ENCODE data around the gene QSOX2. TPM values are rescaled to one million over a fixed set of nuclear protein-coding genes. Genes with fewer than 3 reads are reported as not detected.

The QSOX2 gene
- total RNA-seq, 1 experiment from 2014 or later, result 40.0 TPM

DNA sequence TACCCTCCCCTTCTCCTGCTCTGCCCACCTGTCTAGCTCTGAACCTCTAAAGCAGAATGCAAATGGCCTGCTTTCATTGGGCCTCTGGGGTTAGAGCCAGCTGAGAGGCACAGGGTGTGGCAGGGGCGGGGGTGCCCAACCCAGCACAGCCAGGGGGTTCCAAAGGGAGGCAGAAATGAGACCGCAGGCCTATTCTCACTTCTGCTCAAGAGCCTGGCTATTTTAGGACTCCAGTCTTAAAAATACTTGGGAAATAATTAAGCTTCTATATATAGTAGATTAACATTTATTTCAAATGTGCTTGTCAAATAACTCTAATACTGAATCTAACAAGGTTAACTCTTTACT, 5.7 kb downstream of the QSOX2 start:
- no peak for ATAC-seq
- DNase-seq (ENCODE audit: low read depth, low spot score), result no peak
- POLR2A ChIA-PET, result no interaction called here
- TF ChIP-seq, protein P1, sequence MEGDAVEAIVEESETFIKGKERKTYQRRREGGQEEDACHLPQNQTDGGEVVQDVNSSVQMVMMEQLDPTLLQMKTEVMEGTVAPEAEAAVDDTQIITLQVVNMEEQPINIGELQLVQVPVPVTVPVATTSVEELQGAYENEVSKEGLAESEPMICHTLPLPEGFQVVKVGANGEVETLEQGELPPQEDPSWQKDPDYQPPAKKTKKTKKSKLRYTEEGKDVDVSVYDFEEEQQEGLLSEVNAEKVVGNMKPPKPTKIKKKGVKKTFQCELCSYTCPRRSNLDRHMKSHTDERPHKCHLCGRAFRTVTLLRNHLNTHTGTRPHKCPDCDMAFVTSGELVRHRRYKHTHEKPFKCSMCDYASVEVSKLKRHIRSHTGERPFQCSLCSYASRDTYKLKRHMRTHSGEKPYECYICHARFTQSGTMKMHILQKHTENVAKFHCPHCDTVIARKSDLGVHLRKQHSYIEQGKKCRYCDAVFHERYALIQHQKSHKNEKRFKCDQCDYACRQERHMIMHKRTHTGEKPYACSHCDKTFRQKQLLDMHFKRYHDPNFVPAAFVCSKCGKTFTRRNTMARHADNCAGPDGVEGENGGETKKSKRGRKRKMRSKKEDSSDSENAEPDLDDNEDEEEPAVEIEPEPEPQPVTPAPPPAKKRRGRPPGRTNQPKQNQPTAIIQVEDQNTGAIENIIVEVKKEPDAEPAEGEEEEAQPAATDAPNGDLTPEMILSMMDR (IDR thresholded peaks at IDR 0.05), result no peak
- no peak for TF ChIP-seq TCF7L2 (IDR thresholded peaks at IDR 0.05; ENCODE audit: low read depth, low read length)
- TF ChIP-seq, protein P2, sequence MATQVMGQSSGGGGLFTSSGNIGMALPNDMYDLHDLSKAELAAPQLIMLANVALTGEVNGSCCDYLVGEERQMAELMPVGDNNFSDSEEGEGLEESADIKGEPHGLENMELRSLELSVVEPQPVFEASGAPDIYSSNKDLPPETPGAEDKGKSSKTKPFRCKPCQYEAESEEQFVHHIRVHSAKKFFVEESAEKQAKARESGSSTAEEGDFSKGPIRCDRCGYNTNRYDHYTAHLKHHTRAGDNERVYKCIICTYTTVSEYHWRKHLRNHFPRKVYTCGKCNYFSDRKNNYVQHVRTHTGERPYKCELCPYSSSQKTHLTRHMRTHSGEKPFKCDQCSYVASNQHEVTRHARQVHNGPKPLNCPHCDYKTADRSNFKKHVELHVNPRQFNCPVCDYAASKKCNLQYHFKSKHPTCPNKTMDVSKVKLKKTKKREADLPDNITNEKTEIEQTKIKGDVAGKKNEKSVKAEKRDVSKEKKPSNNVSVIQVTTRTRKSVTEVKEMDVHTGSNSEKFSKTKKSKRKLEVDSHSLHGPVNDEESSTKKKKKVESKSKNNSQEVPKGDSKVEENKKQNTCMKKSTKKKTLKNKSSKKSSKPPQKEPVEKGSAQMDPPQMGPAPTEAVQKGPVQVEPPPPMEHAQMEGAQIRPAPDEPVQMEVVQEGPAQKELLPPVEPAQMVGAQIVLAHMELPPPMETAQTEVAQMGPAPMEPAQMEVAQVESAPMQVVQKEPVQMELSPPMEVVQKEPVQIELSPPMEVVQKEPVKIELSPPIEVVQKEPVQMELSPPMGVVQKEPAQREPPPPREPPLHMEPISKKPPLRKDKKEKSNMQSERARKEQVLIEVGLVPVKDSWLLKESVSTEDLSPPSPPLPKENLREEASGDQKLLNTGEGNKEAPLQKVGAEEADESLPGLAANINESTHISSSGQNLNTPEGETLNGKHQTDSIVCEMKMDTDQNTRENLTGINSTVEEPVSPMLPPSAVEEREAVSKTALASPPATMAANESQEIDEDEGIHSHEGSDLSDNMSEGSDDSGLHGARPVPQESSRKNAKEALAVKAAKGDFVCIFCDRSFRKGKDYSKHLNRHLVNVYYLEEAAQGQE (IDR thresholded peaks at IDR 0.05; ENCODE audit: insufficient read depth in 1 of 2, low read depth in 2 of 2, low read length in 1 of 2), result no peak
- TF ChIP-seq POLR2AphosphoS5 (IDR thresholded peaks at IDR 0.05; ENCODE audit: low read depth, low read length), result no peak
- no peak for TF ChIP-seq SIN3A (IDR thresholded peaks at IDR 0.05; ENCODE audit: borderline replicate concordance, insufficient read depth, low read depth, low read length)
- H3K36me3 ChIP-seq (ENCODE audit: control insufficient read depth, insufficient read depth, low read length), result peaks cover under 1% of the 10 kb centered on the region; the same call in 1 of the 2 replicates
- H3K27ac ChIP-seq (ENCODE audit: low read length), result no peak overlapping the region
- CTCF ChIA-PET, result no interaction called here
- intact Hi-C loops (cut with micrococcal nuclease; ENCODE audit: unreplicated experiment), result no loop called here
- H3K27me3 ChIP-seq (ENCODE audit: control insufficient read depth, insufficient read depth, low read length), result no peaks in the 10 kb centered on the region
- peaks cover 12% of the 10 kb centered on the region for H3K4me1 ChIP-seq (ENCODE audit: control insufficient read depth, insufficient read depth, low read length)
- no peak overlapping the region for H3K4me3 ChIP-seq (ENCODE audit: low read depth in 2 of 2, low read length in 2 of 2)
- H3K9me3 ChIP-seq (ENCODE audit: control insufficient read depth, insufficient read depth, low read depth, low read length), result no peaks in the 10 kb centered on the region
- no TSS peak for BruUV-seq (replicated peaks)
- in situ Hi-C loops (cut with HindIII; ENCODE audit: low pct_unique_long_range_greater_than_20kb, low sequenced_read_pairs), result no loop called here

DNA sequence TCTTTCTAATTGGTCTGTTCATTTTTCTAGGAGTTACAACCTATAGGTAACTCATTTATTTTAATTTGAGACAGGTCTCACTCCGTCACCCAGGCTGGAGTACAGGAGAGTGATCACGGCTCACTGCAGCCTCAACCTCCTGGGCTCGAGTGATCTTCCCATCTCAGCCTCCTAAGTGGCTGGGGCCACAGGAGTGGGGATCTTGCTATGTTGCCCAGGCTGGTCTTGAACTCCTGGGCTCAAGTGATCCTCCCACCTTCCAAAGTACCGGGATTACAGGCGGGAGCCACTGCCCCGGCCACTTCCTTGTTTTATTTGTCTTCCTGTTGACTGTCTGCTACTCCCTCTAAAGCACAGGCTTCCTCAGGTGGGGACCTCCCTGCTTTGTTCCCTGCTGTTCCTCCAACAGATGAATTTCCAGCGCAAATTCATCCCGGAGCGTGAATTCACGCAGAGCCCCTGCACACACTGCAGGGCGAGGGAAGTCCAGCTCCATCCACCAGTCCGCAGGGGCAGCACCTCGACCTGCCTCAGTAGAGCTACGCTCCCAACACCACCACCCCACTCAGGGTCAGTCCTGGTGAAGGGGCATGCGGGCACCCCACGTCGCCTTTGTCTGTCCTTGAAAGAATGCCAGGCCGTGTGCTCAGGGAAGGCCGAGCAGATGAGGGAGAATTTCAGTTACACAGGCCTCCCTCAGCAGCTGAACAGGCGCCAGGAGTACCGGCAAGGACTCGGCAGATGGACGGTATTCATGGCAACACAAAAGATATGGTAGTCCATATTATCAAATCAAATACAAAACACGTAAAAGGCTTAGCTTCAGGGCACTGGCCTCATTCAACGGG, 6.3 kb downstream of the QSOX2 start:
- no TSS peak for BruUV-seq (replicated peaks)
- no peak overlapping the region for H3K4me3 ChIP-seq (ENCODE audit: low read depth in 2 of 2, low read length in 2 of 2)
- H3K9me3 ChIP-seq (ENCODE audit: control insufficient read depth, insufficient read depth, low read depth, low read length), result no peaks in the 10 kb centered on the region
- peaks cover 7% of the 10 kb centered on the region for H3K4me1 ChIP-seq (ENCODE audit: control insufficient read depth, insufficient read depth, low read length)
- TF ChIP-seq POLR2AphosphoS5 (IDR thresholded peaks at IDR 0.05; ENCODE audit: low read depth, low read length) (no peak), SIN3A (IDR thresholded peaks at IDR 0.05; ENCODE audit: borderline replicate concordance, insufficient read depth, low read depth, low read length) (no peak), TCF7L2 (IDR thresholded peaks at IDR 0.05; ENCODE audit: low read depth, low read length) (no peak)
- TF ChIP-seq, protein P2 (IDR thresholded peaks at IDR 0.05; ENCODE audit: insufficient read depth in 1 of 2, low read depth in 2 of 2, low read length in 1 of 2), result no peak
- TF ChIP-seq, protein P1 (IDR thresholded peaks at IDR 0.05), result no peak
- no peak overlapping the region for H3K27ac ChIP-seq (ENCODE audit: low read length)
- ChIA-PET CTCF (no interaction called here), POLR2A (no interaction called here)
- no peaks in the 10 kb centered on the region for H3K27me3 ChIP-seq (ENCODE audit: control insufficient read depth, insufficient read depth, low read length)
- ATAC-seq (no peak), DNase-seq (ENCODE audit: low read depth, low spot score) (no peak)
- in situ Hi-C loops (cut with HindIII; ENCODE audit: low pct_unique_long_range_greater_than_20kb, low sequenced_read_pairs) (no loop called here), intact Hi-C loops (cut with micrococcal nuclease; ENCODE audit: unreplicated experiment) (no loop called here)
- no peaks in the 10 kb centered on the region for H3K36me3 ChIP-seq (ENCODE audit: control insufficient read depth, insufficient read depth, low read length)

All from Panc1 (cell line).